Neural cell (in vitro differentiated cells): ENCODE data around the gene CEMIP2. TPM values are rescaled to one million over a fixed set of nuclear protein-coding genes. Genes with fewer than 3 reads are reported as not detected.

ENCODE experiments used
- H2AFZ ChIP-seq: fragments of 200-600, 300-800 bp; sonication (generic), shearing (Covaris generic); 2 replicates; pipeline ENCODE4 v1.6.0; 2014; ENCODE audit warnings: low read depth, mild to moderate bottlenecking, antibody characterized with exemption, low read length, moderate library complexity
- H3F3A ChIP-seq: fragments of 200-600 bp; shearing (Covaris generic); 2 replicates; pipeline ENCODE4 v1.6.1; 2016; ENCODE audit warnings: mild to moderate bottlenecking, moderate library complexity, mixed read lengths, antibody characterized with exemption, low read length; ENCODE audit not compliant: insufficient read depth, poor library complexity, severe bottlenecking
- H3K27ac ChIP-seq: fragments of 200-600, 300-800 bp; sonication (generic), shearing (Covaris generic); 2 replicates; pipeline ENCODE4 v1.5.1; 2014; ENCODE audit warnings: mild to moderate bottlenecking, low read length, moderate library complexity
- H3K27me3 ChIP-seq: fragments of 300-800, 200-600 bp; sonication (generic), shearing (Covaris generic); 2 replicates; pipeline ENCODE4 v1.6.0; 2014; ENCODE audit warnings: mild to moderate bottlenecking, low read depth, low read length, moderate library complexity; ENCODE audit not compliant: insufficient read depth
- H3K36me3 ChIP-seq: fragments of 300-800, 200-600 bp; sonication (generic), shearing (Covaris generic); 2 replicates; pipeline ENCODE4 v1.5.1; 2014; ENCODE audit warnings: mild to moderate bottlenecking, antibody characterized with exemption, low read length, moderate library complexity; ENCODE audit not compliant: insufficient read depth
- H3K4me2 ChIP-seq: fragments of 300-800, 200-600 bp; sonication (generic), shearing (Covaris generic); 2 replicates; pipeline ENCODE4 v1.6.0; 2014; ENCODE audit warnings: mild to moderate bottlenecking, low read length
- H3K4me3 ChIP-seq: fragments of 300-800, 200-600 bp; sonication (generic), shearing (Covaris generic); 2 replicates; pipeline ENCODE4 v1.5.1; 2014; ENCODE audit warnings: mild to moderate bottlenecking, low read length, moderate library complexity
- H3K79me2 ChIP-seq: fragments of 200-600 bp; shearing (Covaris generic); replicated peaks from 2 replicates; pipeline ENCODE4 v1.6.0; 2014; ENCODE audit warnings: mild to moderate bottlenecking, low read length, moderate library complexity; ENCODE audit not compliant: insufficient read depth
- H3K9ac ChIP-seq: fragments of 300-800, 200-600 bp; sonication (generic), shearing (Covaris generic); 2 replicates; pipeline ENCODE4 v1.6.1; 2016; ENCODE audit warnings: mild to moderate bottlenecking, low read length, mixed read lengths
- H3K9me2 ChIP-seq: fragments of 200-600 bp; shearing (Covaris generic); 2 replicates; pipeline ENCODE4 v1.6.1; 2016; ENCODE audit warnings: mild to moderate bottlenecking, low read length, mixed read lengths; ENCODE audit not compliant: insufficient read depth
- H3K9me3 ChIP-seq: fragments of 200-600, 300-800 bp; sonication (generic), shearing (Covaris generic); 2 replicates; pipeline ENCODE4 v1.6.1; 2016; ENCODE audit warnings: mild to moderate bottlenecking, mixed run types, low read length, moderate library complexity, mixed read lengths
- H4K20me1 ChIP-seq: fragments of 200-600 bp; shearing (Covaris generic); 2 replicates; pipeline ENCODE4 v1.6.1; 2016; ENCODE audit warnings: mild to moderate bottlenecking, mixed run types; ENCODE audit not compliant: insufficient read depth
- EP300 ChIP-seq: fragments of 450-650 bp; conservative IDR thresholded peaks from 2 replicates; pipeline ENCODE4 v1.6.1; 2014; ENCODE audit warnings: antibody characterized with exemption, mild to moderate bottlenecking, moderate library complexity; ENCODE audit not compliant: poor library complexity, severe bottlenecking
- EZH2 ChIP-seq: fragments of 200-600, 300-800 bp; shearing (Covaris generic), sonication (generic); IDR thresholded peaks from 2 replicates; pipeline ENCODE4 v1.6.1; 2014; ENCODE audit warnings: antibody characterized with exemption, low read length, borderline replicate concordance, mild to moderate bottlenecking; ENCODE audit not compliant: insufficient read depth, poor library complexity, severe bottlenecking
- MXI1 ChIP-seq: fragments of 450-650 bp; conservative IDR thresholded peaks from 2 replicates; pipeline ENCODE4 v1.6.1; 2014; ENCODE audit warnings: antibody characterized with exemption, mild to moderate bottlenecking; ENCODE audit not compliant: poor library complexity, severe bottlenecking
- POLR2AphosphoS5 ChIP-seq: IDR thresholded peaks from 2 replicates; pipeline ENCODE4 v1.6.1; 2012
- RAD21 ChIP-seq: fragments of 450-650 bp; conservative IDR thresholded peaks from 2 replicates; pipeline ENCODE4 v1.6.1; 2014; ENCODE audit warnings: antibody characterized with exemption, mild to moderate bottlenecking, moderate library complexity
- SMC3 ChIP-seq: fragments of 450-650 bp; conservative IDR thresholded peaks from 2 replicates; pipeline ENCODE4 v1.6.1; 2014; ENCODE audit warnings: antibody characterized with exemption, mild to moderate bottlenecking, moderate library complexity; ENCODE audit not compliant: poor library complexity
- TAF1 ChIP-seq: IDR thresholded peaks from 2 replicates; pipeline ENCODE4 v1.6.1; 2012; ENCODE audit warnings: low read depth
- polyA plus RNA-seq: library from polyadenylated mRNA; depleted of rRNA; stranded (reverse); fragments of >200 nt; gene quantifications from 2 replicates; pipeline ENCODE4 v1.2.3, GENCODE V29; 2014
- TF ChIP-seq, protein P1 (sequence below): fragments of 450-650 bp; IDR thresholded peaks from 2 replicates; pipeline ENCODE4 v1.5.1; 2014; ENCODE audit warnings: antibody characterized with exemption, mild to moderate bottlenecking, moderate library complexity; ENCODE audit not compliant: poor library complexity, severe bottlenecking
- TF ChIP-seq, protein P2 (sequence below): IDR thresholded peaks from 2 replicates; pipeline ENCODE4 v1.6.1; 2012; ENCODE audit warnings: borderline replicate concordance

Gene CEMIP2
- polyA plus RNA-seq, 1 donor from 2014 or later = 11.3 TPM

DNA sequence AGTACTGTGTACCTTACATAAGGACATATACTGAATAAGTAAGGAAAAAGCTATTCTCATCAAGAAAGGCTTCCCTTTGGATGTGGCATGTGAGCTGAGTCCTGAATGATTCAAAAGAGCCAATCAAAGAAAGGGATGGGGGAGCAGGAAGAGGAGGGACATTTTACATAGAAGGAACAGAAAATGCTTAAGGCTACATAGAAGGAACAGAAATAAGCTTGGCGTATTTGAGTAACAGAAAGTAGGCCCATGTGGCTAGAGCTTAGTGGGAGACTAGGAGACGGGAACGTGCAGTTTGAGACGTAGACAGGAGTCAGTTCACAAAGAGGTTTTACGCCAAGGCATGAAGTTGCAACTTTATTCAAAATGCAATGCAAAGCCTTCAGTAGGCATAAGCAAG lies 126.3 kb downstream of the CEMIP2 start:
- Histone ChIP-seq H3K4me3 (no peak overlapping the region), H3K36me3 (no peaks in the 10 kb centered on the region), H3K27me3 (no peaks in the 10 kb centered on the region), H3K9me3 (no peaks in the 10 kb centered on the region), H3K27ac (no peak overlapping the region), H3F3A (no peaks in the 10 kb centered on the region), H4K20me1 (no peaks in the 10 kb centered on the region), H3K9me2 (no peaks in the 10 kb centered on the region), H3K4me2 (no peak overlapping the region), H3K79me2 (no peaks in the 10 kb centered on the region), H3K9ac (no peak overlapping the region), H2AFZ (no peak overlapping the region)
- no peak for TF ChIP-seq MXI1
- TF ChIP-seq, protein P1, sequence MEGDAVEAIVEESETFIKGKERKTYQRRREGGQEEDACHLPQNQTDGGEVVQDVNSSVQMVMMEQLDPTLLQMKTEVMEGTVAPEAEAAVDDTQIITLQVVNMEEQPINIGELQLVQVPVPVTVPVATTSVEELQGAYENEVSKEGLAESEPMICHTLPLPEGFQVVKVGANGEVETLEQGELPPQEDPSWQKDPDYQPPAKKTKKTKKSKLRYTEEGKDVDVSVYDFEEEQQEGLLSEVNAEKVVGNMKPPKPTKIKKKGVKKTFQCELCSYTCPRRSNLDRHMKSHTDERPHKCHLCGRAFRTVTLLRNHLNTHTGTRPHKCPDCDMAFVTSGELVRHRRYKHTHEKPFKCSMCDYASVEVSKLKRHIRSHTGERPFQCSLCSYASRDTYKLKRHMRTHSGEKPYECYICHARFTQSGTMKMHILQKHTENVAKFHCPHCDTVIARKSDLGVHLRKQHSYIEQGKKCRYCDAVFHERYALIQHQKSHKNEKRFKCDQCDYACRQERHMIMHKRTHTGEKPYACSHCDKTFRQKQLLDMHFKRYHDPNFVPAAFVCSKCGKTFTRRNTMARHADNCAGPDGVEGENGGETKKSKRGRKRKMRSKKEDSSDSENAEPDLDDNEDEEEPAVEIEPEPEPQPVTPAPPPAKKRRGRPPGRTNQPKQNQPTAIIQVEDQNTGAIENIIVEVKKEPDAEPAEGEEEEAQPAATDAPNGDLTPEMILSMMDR = no peak
- no peak for TF ChIP-seq EZH2
- no peak for TF ChIP-seq RAD21
- TF ChIP-seq SMC3 = no peak
- TF ChIP-seq POLR2AphosphoS5 = no peak
- TF ChIP-seq EP300 = no peak
- TF ChIP-seq, protein P2, sequence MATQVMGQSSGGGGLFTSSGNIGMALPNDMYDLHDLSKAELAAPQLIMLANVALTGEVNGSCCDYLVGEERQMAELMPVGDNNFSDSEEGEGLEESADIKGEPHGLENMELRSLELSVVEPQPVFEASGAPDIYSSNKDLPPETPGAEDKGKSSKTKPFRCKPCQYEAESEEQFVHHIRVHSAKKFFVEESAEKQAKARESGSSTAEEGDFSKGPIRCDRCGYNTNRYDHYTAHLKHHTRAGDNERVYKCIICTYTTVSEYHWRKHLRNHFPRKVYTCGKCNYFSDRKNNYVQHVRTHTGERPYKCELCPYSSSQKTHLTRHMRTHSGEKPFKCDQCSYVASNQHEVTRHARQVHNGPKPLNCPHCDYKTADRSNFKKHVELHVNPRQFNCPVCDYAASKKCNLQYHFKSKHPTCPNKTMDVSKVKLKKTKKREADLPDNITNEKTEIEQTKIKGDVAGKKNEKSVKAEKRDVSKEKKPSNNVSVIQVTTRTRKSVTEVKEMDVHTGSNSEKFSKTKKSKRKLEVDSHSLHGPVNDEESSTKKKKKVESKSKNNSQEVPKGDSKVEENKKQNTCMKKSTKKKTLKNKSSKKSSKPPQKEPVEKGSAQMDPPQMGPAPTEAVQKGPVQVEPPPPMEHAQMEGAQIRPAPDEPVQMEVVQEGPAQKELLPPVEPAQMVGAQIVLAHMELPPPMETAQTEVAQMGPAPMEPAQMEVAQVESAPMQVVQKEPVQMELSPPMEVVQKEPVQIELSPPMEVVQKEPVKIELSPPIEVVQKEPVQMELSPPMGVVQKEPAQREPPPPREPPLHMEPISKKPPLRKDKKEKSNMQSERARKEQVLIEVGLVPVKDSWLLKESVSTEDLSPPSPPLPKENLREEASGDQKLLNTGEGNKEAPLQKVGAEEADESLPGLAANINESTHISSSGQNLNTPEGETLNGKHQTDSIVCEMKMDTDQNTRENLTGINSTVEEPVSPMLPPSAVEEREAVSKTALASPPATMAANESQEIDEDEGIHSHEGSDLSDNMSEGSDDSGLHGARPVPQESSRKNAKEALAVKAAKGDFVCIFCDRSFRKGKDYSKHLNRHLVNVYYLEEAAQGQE = no peak

- Histone ChIP-seq H3K27me3 (no peaks in the 10 kb centered on the region), H3K9me3 (no peaks in the 10 kb centered on the region)
These were observed 129.7 kb downstream of the CEMIP2 start for GRCh38 chr9:71638627-71639026.

More at GRCh38 chr9:71638627-71639026, 129.7 kb downstream of the CEMIP2 start:
- no peak for TF ChIP-seq POLR2AphosphoS5
- no peak for TF ChIP-seq TAF1
- TF ChIP-seq SMC3 = no peak
- no peak for TF ChIP-seq EZH2
- TF ChIP-seq, protein P2 = no peak
- TF ChIP-seq EP300 = no peak
- TF ChIP-seq RAD21 = no peak
- TF ChIP-seq MXI1 = no peak
- TF ChIP-seq, protein P1 = no peak
- no peak overlapping the region for H3K4me2 ChIP-seq
- no peaks in the 10 kb centered on the region for H3K9me2 ChIP-seq
- no peak overlapping the region for H2AFZ ChIP-seq
- H4K20me1 ChIP-seq = no peaks in the 10 kb centered on the region
- H3F3A ChIP-seq = no peaks in the 10 kb centered on the region
- H3K36me3 ChIP-seq = no peaks in the 10 kb centered on the region
- no peak overlapping the region for H3K9ac ChIP-seq
- no peaks in the 10 kb centered on the region for H3K79me2 ChIP-seq
- no peak overlapping the region for H3K4me3 ChIP-seq
- H3K27ac ChIP-seq = no peak overlapping the region
